Choroid plexus epithelial cell (primary cell): ENCODE measurements around the gene RAB3GAP2.
"Not testable (repeated sequence)": the region's sequence is repeated elsewhere in the genome, so short reads cannot be mapped to it uniquely, and the experiment has no call there.

Experiments
- DNase-seq: peaks from one replicate; pipeline ENCODE4 v3.0.0-alpha.2; 2010; ENCODE audit warnings: low read depth
- H3K4me3 ChIP-seq: 2 replicates; pipeline ENCODE4 v1.5.1; 2011; ENCODE audit warnings: low read depth, mild to moderate bottlenecking, control low read depth, low read length, moderate library complexity
- TF ChIP-seq, protein P1 (sequence below): conservative IDR thresholded peaks from 2 replicates; pipeline ENCODE4 v1.5.1; 2011; ENCODE audit warnings: low read depth, mild to moderate bottlenecking, control low read depth, inconsistent platforms, low read length, moderate library complexity

The RAB3GAP2 gene

DNA sequence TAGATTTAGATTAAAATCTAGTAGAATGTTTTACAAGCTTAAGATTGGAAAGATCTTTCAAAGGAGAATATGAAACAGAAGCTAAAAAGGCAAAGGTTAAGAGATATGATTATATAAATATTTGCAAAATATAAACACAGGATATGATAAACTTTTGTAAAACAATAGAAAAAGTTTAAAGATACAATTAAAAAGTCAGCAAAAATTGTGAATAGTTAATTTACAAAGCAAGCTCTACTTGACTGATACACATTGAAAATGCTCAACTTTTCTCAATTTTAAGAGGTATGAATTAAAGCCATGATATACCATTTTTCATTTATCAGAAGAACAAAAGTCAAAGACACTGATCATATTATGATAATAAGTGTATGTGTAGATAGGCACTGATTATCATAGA is 21.0 kb downstream of the RAB3GAP2 start:
- TF ChIP-seq, protein P1, sequence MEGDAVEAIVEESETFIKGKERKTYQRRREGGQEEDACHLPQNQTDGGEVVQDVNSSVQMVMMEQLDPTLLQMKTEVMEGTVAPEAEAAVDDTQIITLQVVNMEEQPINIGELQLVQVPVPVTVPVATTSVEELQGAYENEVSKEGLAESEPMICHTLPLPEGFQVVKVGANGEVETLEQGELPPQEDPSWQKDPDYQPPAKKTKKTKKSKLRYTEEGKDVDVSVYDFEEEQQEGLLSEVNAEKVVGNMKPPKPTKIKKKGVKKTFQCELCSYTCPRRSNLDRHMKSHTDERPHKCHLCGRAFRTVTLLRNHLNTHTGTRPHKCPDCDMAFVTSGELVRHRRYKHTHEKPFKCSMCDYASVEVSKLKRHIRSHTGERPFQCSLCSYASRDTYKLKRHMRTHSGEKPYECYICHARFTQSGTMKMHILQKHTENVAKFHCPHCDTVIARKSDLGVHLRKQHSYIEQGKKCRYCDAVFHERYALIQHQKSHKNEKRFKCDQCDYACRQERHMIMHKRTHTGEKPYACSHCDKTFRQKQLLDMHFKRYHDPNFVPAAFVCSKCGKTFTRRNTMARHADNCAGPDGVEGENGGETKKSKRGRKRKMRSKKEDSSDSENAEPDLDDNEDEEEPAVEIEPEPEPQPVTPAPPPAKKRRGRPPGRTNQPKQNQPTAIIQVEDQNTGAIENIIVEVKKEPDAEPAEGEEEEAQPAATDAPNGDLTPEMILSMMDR, result no peak
- no peak overlapping the region for H3K4me3 ChIP-seq
- DNase-seq, result no peak

GRCh38 chr1:220250681-220251080 is 21.6 kb downstream of the RAB3GAP2 start:
- DNase-seq, result peak; percentile 14
- TF ChIP-seq, protein P1, result no peak
- H3K4me3 ChIP-seq, result no peak overlapping the region

GRCh38 chr1:220249522-220249921 is 22.7 kb downstream of the RAB3GAP2 start:
- TF ChIP-seq, protein P1, result no peak
- DNase-seq, result no peak
- H3K4me3 ChIP-seq, result no peak overlapping the region

- not testable (repeated sequence) for DNase-seq
Measured at GRCh38 chr1:220248715-220249265, 23.5 kb downstream of the RAB3GAP2 start.

DNA sequence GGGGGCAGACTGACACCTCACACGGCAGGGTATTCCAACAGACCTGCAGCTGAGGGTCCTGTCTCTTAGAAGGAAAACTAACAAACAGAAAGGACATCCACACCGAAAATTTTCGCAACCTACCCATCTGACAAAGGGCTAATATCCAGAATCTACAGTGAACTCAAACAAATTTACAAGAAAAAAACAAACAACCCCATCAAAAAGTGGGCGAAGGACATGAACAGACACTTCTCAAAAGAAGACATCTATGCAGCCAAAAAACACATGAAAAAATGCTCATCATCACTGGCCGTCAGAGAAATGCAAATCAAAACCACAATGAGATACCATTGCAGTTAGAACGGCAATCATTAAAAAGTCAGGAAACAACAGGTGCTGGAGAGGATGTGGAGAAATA is 26.4 kb downstream of the RAB3GAP2 start:
- not testable (repeated sequence) for H3K4me3 ChIP-seq, DNase-seq

More at GRCh38 chr1:220248715-220249265, 23.5 kb downstream of the RAB3GAP2 start:
- H3K4me3 ChIP-seq, result not testable (repeated sequence)

GRCh38 chr1:220243947-220244346 is 28.3 kb downstream of the RAB3GAP2 start:
- no peak for DNase-seq
- TF ChIP-seq, protein P1, result no peak
- H3K4me3 ChIP-seq, result no peak overlapping the region

- TF ChIP-seq, protein P1, result no peak
- no peak for DNase-seq
- H3K4me3 ChIP-seq, result no peak overlapping the region
Measured at GRCh38 chr1:220241072-220241663, 31.1 kb downstream of the RAB3GAP2 start.

GRCh38 chr1:220239966-220240365 is 32.3 kb downstream of the RAB3GAP2 start:
- no peak overlapping the region for H3K4me3 ChIP-seq
- TF ChIP-seq, protein P1, result no peak
- DNase-seq, result no peak
